Vagina (tissue), 2 donors: ENCODE data around the gene GCSAML. TPM values are rescaled to one million over a fixed set of nuclear protein-coding genes. Genes with fewer than 3 reads are reported as not detected.

Experiments used
- DNase-seq, 2 donors: peaks; one replicate each; pipeline ENCODE4 v3.0.0-alpha.2; 2017; ENCODE audit errors: extremely low spot score in 2 of 2
- H3K27ac ChIP-seq: fragments of 200-600 bp; sonication (generic); one replicate; pipeline ENCODE4 v1.5.1; 2019
- H3K27me3 ChIP-seq: fragments of 200-600 bp; sonication (generic); one replicate; pipeline ENCODE4 v1.5.1; 2019
- H3K36me3 ChIP-seq, 2 donors: fragments of 200-600 bp; sonication (generic); one replicate each; pipeline ENCODE4 v1.5.1; 2017 to 2019
- H3K4me1 ChIP-seq: fragments of 200-600 bp; sonication (generic); one replicate; pipeline ENCODE4 v1.5.1; 2019
- H3K4me3 ChIP-seq, 2 donors: fragments of 200-600 bp; sonication (generic); 1 replicate in 1 of 2; 2 replicates in 1 of 2; pipeline ENCODE4 v1.5.1; 2016 to 2019
- H3K9me3 ChIP-seq: fragments of 200-600 bp; sonication (generic); one replicate; pipeline ENCODE4 v1.5.1; 2019
- CTCF ChIP-seq, 3 experiments: fragments of 450-650 bp in 2 of 3; fragments of 200-600 bp in 1 of 3; sonication (generic) in 1 of 3; IDR thresholded peaks; one replicate each; pipeline ENCODE4 v1.5.1; 2017 to 2019; ENCODE audit warnings: antibody characterized with exemption in 3 of 3, mild to moderate bottlenecking in 2 of 3, moderate library complexity in 2 of 3
- POLR2A ChIP-seq, 2 donors: fragments of 450-650 bp; IDR thresholded peaks; one replicate each; pipeline ENCODE4 v1.6.1; 2017; ENCODE audit warnings: antibody characterized with exemption in 2 of 2, mild to moderate bottlenecking in 2 of 2, moderate library complexity in 2 of 2
- POLR2AphosphoS5 ChIP-seq, 2 donors: sonication (generic); formaldehyde crosslinking; IDR thresholded peaks; one replicate each; pipeline ENCODE4 v1.9.0; 2017; ENCODE audit warnings: antibody characterized with exemption in 2 of 2, mild to moderate bottlenecking in 2 of 2, low read depth in 1 of 2; ENCODE audit not compliant: insufficient read depth in 1 of 2
- intact Hi-C: fragments of 100-400 bp; cut with DNase I; formaldehyde crosslinking; loops from one replicate; pipeline ENCODE4 v1.15.1; 2023
- total RNA-seq: library from RNA; depleted of rRNA; stranded (reverse); fragments of >200 nt; gene quantifications from one replicate; pipeline ENCODE4 v1.2.3, GENCODE V29; 2016

The GCSAML gene
- total RNA-seq, 1 donor from 2014 or later, result not detected

- Histone ChIP-seq H3K27ac (no peak overlapping the region), H3K36me3 (no peaks in the 10 kb centered on the region), H3K4me1 (no peaks in the 10 kb centered on the region), H3K27me3 (no peaks in the 10 kb centered on the region), H3K4me3 (no peak overlapping the region), H3K9me3 (no peaks in the 10 kb centered on the region)
- intact Hi-C loops, result no loop called here
- TF ChIP-seq POLR2A (IDR thresholded peaks at IDR 0.05) (no peak), POLR2AphosphoS5 (IDR thresholded peaks at IDR 0.05; ENCODE audit: insufficient read depth in 1 of 2, low read depth in 1 of 2) (no peak), CTCF (IDR thresholded peaks at IDR 0.05) (no peak)
- no peak for DNase-seq
Observed at GRCh38 chr1:247528812-247529474, 20.0 kb upstream of the GCSAML start.

- Histone ChIP-seq H3K9me3 (no peaks in the 10 kb centered on the region), H3K4me3 (no peak overlapping the region), H3K36me3 (no peaks in the 10 kb centered on the region), H3K27me3 (no peaks in the 10 kb centered on the region), H3K27ac (no peak overlapping the region), H3K4me1 (no peaks in the 10 kb centered on the region)
- no peak for DNase-seq
- intact Hi-C loops, result no loop called here
- no peak for TF ChIP-seq POLR2A (IDR thresholded peaks at IDR 0.05)
- no peak for TF ChIP-seq CTCF (IDR thresholded peaks at IDR 0.05)
- no peak for TF ChIP-seq POLR2AphosphoS5 (IDR thresholded peaks at IDR 0.05; ENCODE audit: insufficient read depth in 1 of 2, low read depth in 1 of 2)
Observed at GRCh38 chr1:247529771-247530355, 19.1 kb upstream of the GCSAML start.

- H3K36me3 ChIP-seq, result no peaks in the 10 kb centered on the region
- H3K27ac ChIP-seq, result no peak overlapping the region
- H3K4me1 ChIP-seq, result no peaks in the 10 kb centered on the region
- TF ChIP-seq CTCF (IDR thresholded peaks at IDR 0.05) (no peak), POLR2AphosphoS5 (IDR thresholded peaks at IDR 0.05; ENCODE audit: insufficient read depth in 1 of 2, low read depth in 1 of 2) (no peak), POLR2A (IDR thresholded peaks at IDR 0.05) (no peak)
- H3K4me3 ChIP-seq, result no peak overlapping the region
- no peaks in the 10 kb centered on the region for H3K9me3 ChIP-seq
- DNase-seq, result no peak
- intact Hi-C loops, result no loop called here
- no peaks in the 10 kb centered on the region for H3K27me3 ChIP-seq
Observed at GRCh38 chr1:247530785-247531184, 18.1 kb upstream of the GCSAML start.

- intact Hi-C loops, result no loop called here
- no peaks in the 10 kb centered on the region for H3K4me1 ChIP-seq
- H3K27ac ChIP-seq, result no peak overlapping the region
- no peak for DNase-seq
- no peak for TF ChIP-seq POLR2AphosphoS5 (IDR thresholded peaks at IDR 0.05; ENCODE audit: insufficient read depth in 1 of 2, low read depth in 1 of 2)
- no peak for TF ChIP-seq CTCF (IDR thresholded peaks at IDR 0.05)
- TF ChIP-seq POLR2A (IDR thresholded peaks at IDR 0.05), result no peak
- no peak overlapping the region for H3K4me3 ChIP-seq
- no peaks in the 10 kb centered on the region for H3K9me3 ChIP-seq
- no peaks in the 10 kb centered on the region for H3K36me3 ChIP-seq
- no peaks in the 10 kb centered on the region for H3K27me3 ChIP-seq
Observed at GRCh38 chr1:247531937-247532336, 17.0 kb upstream of the GCSAML start.

GRCh38 chr1:247535402-247535801 is 13.5 kb upstream of the GCSAML start:
- Histone ChIP-seq H3K4me3 (no peak overlapping the region), H3K4me1 (no peaks in the 10 kb centered on the region), H3K36me3 (no peaks in the 10 kb centered on the region), H3K27me3 (no peaks in the 10 kb centered on the region), H3K27ac (no peak overlapping the region), H3K9me3 (no peaks in the 10 kb centered on the region)
- intact Hi-C loops, result no loop called here
- TF ChIP-seq POLR2AphosphoS5 (IDR thresholded peaks at IDR 0.05; ENCODE audit: insufficient read depth in 1 of 2, low read depth in 1 of 2), result no peak
- DNase-seq, result no peak
